Right lobe of liver (tissue), 6 donors: ENCODE measurements around the gene SACM1L. TPM values are rescaled to one million over a fixed set of nuclear protein-coding genes. Genes with fewer than 3 reads are reported as not detected.

Source experiments
- ATAC-seq, 4 donors: fragments of 200-7000 bp; cut with Tn5 transposase; one replicate each; pipeline ENCODE4 v1.9.1; 2020; ENCODE audit warnings: mild to moderate bottlenecking in 4 of 4, moderate library complexity in 4 of 4
- DNase-seq, 3 donors: peaks; one replicate each; pipeline ENCODE4 v3.0.0-alpha.2; 2020
- H3K27ac ChIP-seq, 3 donors: fragments of 200-600 bp; one replicate each; pipeline ENCODE4 v1.8.0; 2022
- H3K27me3 ChIP-seq, 2 donors: fragments of 200-600 bp; one replicate each; pipeline ENCODE4 v1.8.0; 2022
- H3K36me3 ChIP-seq, 4 donors: fragments of 200-600 bp; sonication (generic) in 1 of 4; one replicate each; pipeline versions ENCODE4 v1.5.1 to v1.8.0; 2017 to 2022; ENCODE audit warnings: control low read depth in 1 of 4
- H3K4me1 ChIP-seq, 4 donors: fragments of 200-600 bp; sonication (generic) in 1 of 4; one replicate each; pipeline versions ENCODE4 v1.5.1 to v1.8.0; 2017 to 2022; ENCODE audit warnings: control low read depth in 1 of 4
- H3K4me3 ChIP-seq, 3 donors: fragments of 200-600 bp; one replicate each; pipeline ENCODE4 v1.8.0; 2022
- H3K9me3 ChIP-seq, 4 donors: fragments of 200-600 bp; sonication (generic) in 1 of 4; one replicate each; pipeline versions ENCODE4 v1.5.1 to v1.8.0; 2017 to 2022; ENCODE audit warnings: control low read depth in 1 of 4
- CTCF ChIP-seq, 4 donors: fragments of 200-600 bp in 3 of 4; fragments of 450-650 bp in 1 of 4; IDR thresholded peaks; one replicate each; pipeline versions ENCODE4 v1.5.1 to v1.8.0; 2016 to 2022; ENCODE audit warnings: antibody characterized with exemption in 4 of 4, mild to moderate bottlenecking in 2 of 4
- POLR2A ChIP-seq: fragments of 450-650 bp; IDR thresholded peaks from one replicate; pipeline ENCODE4 v1.6.1; 2017; ENCODE audit warnings: antibody characterized with exemption, mild to moderate bottlenecking
- WGBS: methylation state at CpG from one replicate; pipeline ENCODE4 v1.1.6; 2018; ENCODE audit warnings: low coverage, low lambda C conversion rate; ENCODE audit not compliant: insufficient coverage; ENCODE audit errors: missing lambda C conversion rate; 5-methylcytosine and 5-hydroxymethylcytosine counted together
- intact Hi-C, 2 donors: fragments of 100-400 bp; cut with DNase I; formaldehyde crosslinking; loops; one replicate each; pipeline versions ENCODE4 v1.11.2 to v1.14.1; 2022
- total RNA-seq, 6 experiments: library from RNA; depleted of rRNA in 2 of 6; stranded (reverse); fragments of >200 nt in 2 of 6; fragmentation: NEBNext Ultra II Directional in 3 of 6; extraction: Animal tissue kit (Norgen Biotek cat#: 25700) in 3 of 6; gene quantifications; one replicate each; pipeline versions ENCODE4 v1.1.0 to v1.2.4, GENCODE V29; 2016 to 2023
- donor health status: DM: no; HTN: yes; CAD: no.
- donor health status: DM: no; HTN: no; CAD: no.
- donor health status: DM: no; HTN: no; CAD: no.
- donor health status: DM: no; HTN: yes; CAD: no.
- donor health status: DM: no; HTN: yes; CAD: no.

Gene SACM1L
- total RNA-seq, 6 experiments from 2014 or later = 16.8 to 23.9 (median 21.5) TPM

- Histone ChIP-seq H3K36me3 (no peaks in the 10 kb centered on the region), H3K9me3 (no peaks in the 10 kb centered on the region), H3K27ac (no peak overlapping the region), H3K4me3 (no peak overlapping the region), H3K27me3 (no peaks in the 10 kb centered on the region), H3K4me1 (peaks cover 0 to 21% (median 6%) of the 10 kb centered on the region in 4 donors)
- TF ChIP-seq POLR2A = no peak
- no peak for TF ChIP-seq CTCF (IDR thresholded peaks at IDR 0.05)
- 85% methylated on average over 15 of the region's 35 CpGs for WGBS
- no peak for ATAC-seq
- intact Hi-C loops = no loop called here
- DNase-seq = peak in 1 of 3 donors; percentile 42
These were observed 90.8 kb downstream of the SACM1L start for GRCh38 chr3:45779746-45780735.

DNA sequence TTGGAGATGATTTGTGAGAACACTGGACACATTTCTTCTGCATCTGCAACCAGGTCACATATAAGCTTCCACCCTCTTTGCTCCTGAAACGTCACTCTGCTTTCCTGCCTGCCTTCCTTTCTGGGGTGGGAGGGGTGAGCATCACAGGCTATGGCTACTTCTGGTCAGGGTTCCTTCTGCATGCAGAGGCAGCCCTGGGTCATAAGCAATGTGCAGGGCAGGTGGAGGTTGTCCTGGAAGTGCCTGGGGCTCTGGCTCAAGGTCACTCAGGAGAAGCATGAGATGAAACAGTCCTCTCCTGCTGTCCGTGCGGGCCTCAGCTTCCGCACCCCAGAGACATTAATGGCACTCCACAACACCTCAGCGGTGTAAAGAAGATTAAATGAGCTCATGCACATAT, 92.1 kb downstream of the SACM1L start:
- intact Hi-C loops = no loop called here
- no peak for TF ChIP-seq CTCF (IDR thresholded peaks at IDR 0.05)
- no peak for TF ChIP-seq POLR2A

DNA sequence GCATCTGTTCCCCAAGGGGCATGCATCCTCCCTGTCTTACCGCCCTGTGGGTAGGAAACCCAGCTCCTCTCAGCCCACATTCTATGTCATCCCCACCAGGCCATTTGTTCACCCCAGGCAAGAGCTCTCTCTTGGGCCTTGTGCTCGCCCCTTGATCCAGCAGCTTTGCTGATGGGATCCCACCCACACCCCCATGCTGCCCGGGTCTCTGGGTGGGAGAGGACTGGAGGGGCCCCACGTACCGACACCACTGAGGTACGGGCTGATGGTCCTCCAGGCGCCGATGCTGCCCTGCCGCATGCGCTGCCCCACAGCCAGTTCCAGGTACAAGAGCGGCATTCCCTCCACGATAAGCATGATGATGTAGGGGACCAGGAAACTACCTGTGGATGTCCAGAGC, 92.6 kb downstream of the SACM1L start:
- no peaks in the 10 kb centered on the region for H3K36me3 ChIP-seq
- H3K27ac ChIP-seq = no peak overlapping the region
- intact Hi-C loops = no loop called here
- no peaks in the 10 kb centered on the region for H3K27me3 ChIP-seq
- WGBS = no CpG with 5 or more reads among the region's 12 CpGs
- TF ChIP-seq CTCF (IDR thresholded peaks at IDR 0.05) = no peak
- no peak for TF ChIP-seq POLR2A
- H3K9me3 ChIP-seq = no peaks in the 10 kb centered on the region
- ATAC-seq (no peak), DNase-seq (peak in 1 of 3 donors; percentile 31)
- H3K4me1 ChIP-seq = peaks cover 0 to 13% (median 6%) of the 10 kb centered on the region in 4 donors
- H3K4me3 ChIP-seq = no peak overlapping the region

More for the DNA sequence above, 92.1 kb downstream of the SACM1L start:
- Histone ChIP-seq H3K4me1 (peaks cover 0 to 19% (median 6%) of the 10 kb centered on the region in 4 donors), H3K36me3 (no peaks in the 10 kb centered on the region), H3K9me3 (no peaks in the 10 kb centered on the region), H3K4me3 (no peak overlapping the region), H3K27me3 (no peaks in the 10 kb centered on the region), H3K27ac (no peak overlapping the region)
- 80% methylated on average over 1 of the region's 5 CpGs for WGBS
- ATAC-seq (no peak), DNase-seq (peak in 1 of 3 donors; percentile 25)

DNA sequence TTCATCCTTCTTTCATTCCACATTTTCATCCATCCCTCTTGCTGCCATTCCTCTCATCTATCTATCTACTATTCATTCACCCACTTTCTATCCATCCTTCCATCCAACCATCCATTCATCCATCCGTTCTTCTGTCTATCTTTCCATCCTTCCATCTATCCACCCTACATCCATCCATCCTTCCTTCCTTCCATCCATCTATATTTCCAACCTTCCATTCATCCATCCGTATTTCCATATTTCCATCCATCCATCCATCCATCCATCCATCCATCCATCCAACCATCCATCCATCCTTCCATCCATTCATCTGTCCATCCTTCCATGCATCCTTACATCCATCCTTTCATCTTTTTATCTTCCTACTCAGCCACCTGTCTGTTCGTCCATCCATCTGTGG, 93.2 kb downstream of the SACM1L start:
- no peak overlapping the region for H3K27ac ChIP-seq
- TF ChIP-seq POLR2A = no peak
- TF ChIP-seq CTCF (IDR thresholded peaks at IDR 0.05) = no peak
- no peak overlapping the region for H3K4me3 ChIP-seq
- no peak for ATAC-seq
- no peak for DNase-seq
- H3K9me3 ChIP-seq = no peaks in the 10 kb centered on the region
- no peaks in the 10 kb centered on the region for H3K36me3 ChIP-seq
- H3K27me3 ChIP-seq = no peaks in the 10 kb centered on the region
- WGBS = 76% methylated on average over 3 of the region's 3 CpGs
- intact Hi-C loops = no loop called here
- H3K4me1 ChIP-seq = peaks cover 0 to 13% (median 6%) of the 10 kb centered on the region in 4 donors
